Measurements from ENCODE around the gene AFF3. TPM values are rescaled to one million over a fixed set of nuclear protein-coding genes. Genes with fewer than 3 reads are reported as not detected.

The AFF3 gene
- total RNA-seq, 1 donor from 2014 or later, result 8.0 TPM

GRCh38 chr2:100046961-100047947, 95.1 kb downstream of the AFF3 start:
- no peak for TF ChIP-seq CTCF (IDR thresholded peaks at IDR 0.05; ENCODE audit: borderline replicate concordance)
- no peaks in the 10 kb centered on the region for H3K36me3 ChIP-seq
- H3K4me1 ChIP-seq, result no peaks in the 10 kb centered on the region
- DNase-seq, result no peak
- no peaks in the 10 kb centered on the region for H3K9me3 ChIP-seq (replicated peaks)
- H3K4me3 ChIP-seq, result no peak overlapping the region
- intact Hi-C loops (cut with micrococcal nuclease), result no loop called here
- H3K27me3 ChIP-seq (ENCODE audit: low read depth), result no peaks in the 10 kb centered on the region
- H3K27ac ChIP-seq (replicated peaks), result no peak overlapping the region

GRCh38 chr2:100045000-100045399, 97.4 kb downstream of the AFF3 start:
- intact Hi-C loops (cut with micrococcal nuclease), result no loop called here
- Histone ChIP-seq H3K9me3 (replicated peaks) (no peaks in the 10 kb centered on the region), H3K36me3 (no peaks in the 10 kb centered on the region), H3K27ac (replicated peaks) (no peak overlapping the region), H3K4me3 (no peak overlapping the region), H3K27me3 (ENCODE audit: low read depth) (no peaks in the 10 kb centered on the region), H3K4me1 (no peaks in the 10 kb centered on the region)
- no peak for DNase-seq
- no peak for TF ChIP-seq CTCF (IDR thresholded peaks at IDR 0.05; ENCODE audit: borderline replicate concordance)

- DNase-seq, result no peak
- no peaks in the 10 kb centered on the region for H3K27me3 ChIP-seq (ENCODE audit: low read depth)
- H3K9me3 ChIP-seq (replicated peaks), result no peaks in the 10 kb centered on the region
- H3K36me3 ChIP-seq, result no peaks in the 10 kb centered on the region
- TF ChIP-seq CTCF (IDR thresholded peaks at IDR 0.05; ENCODE audit: borderline replicate concordance), result no peak
- no peak overlapping the region for H3K4me3 ChIP-seq
- no peak overlapping the region for H3K27ac ChIP-seq (replicated peaks)
- intact Hi-C loops (cut with micrococcal nuclease), result no loop called here
- no peaks in the 10 kb centered on the region for H3K4me1 ChIP-seq
These were observed 98.5 kb downstream of the AFF3 start for GRCh38 chr2:100043891-100044255.

- Histone ChIP-seq H3K4me1 (no peaks in the 10 kb centered on the region), H3K27ac (replicated peaks) (no peak overlapping the region), H3K9me3 (replicated peaks) (no peaks in the 10 kb centered on the region), H3K36me3 (no peaks in the 10 kb centered on the region), H3K4me3 (no peak overlapping the region), H3K27me3 (ENCODE audit: low read depth) (no peaks in the 10 kb centered on the region)
- no peak for DNase-seq
- intact Hi-C loops (cut with micrococcal nuclease), result no loop called here
- no peak for TF ChIP-seq CTCF (IDR thresholded peaks at IDR 0.05; ENCODE audit: borderline replicate concordance)
These were observed 99.1 kb downstream of the AFF3 start for GRCh38 chr2:100043081-100043890.

GRCh38 chr2:100042562-100042961, 99.8 kb downstream of the AFF3 start:
- Histone ChIP-seq H3K9me3 (replicated peaks) (no peaks in the 10 kb centered on the region), H3K27ac (replicated peaks) (no peak overlapping the region), H3K36me3 (no peaks in the 10 kb centered on the region), H3K4me3 (no peak overlapping the region), H3K27me3 (ENCODE audit: low read depth) (no peaks in the 10 kb centered on the region), H3K4me1 (no peaks in the 10 kb centered on the region)
- TF ChIP-seq CTCF (IDR thresholded peaks at IDR 0.05; ENCODE audit: borderline replicate concordance), result no peak
- no peak for DNase-seq
- intact Hi-C loops (cut with micrococcal nuclease), result no loop called here

Measured in left ventricle myocardium inferior (tissue), 1 donor.